HepG2 (cell line): ENCODE results near the gene GCNT3. TPM values are rescaled to one million over a fixed set of nuclear protein-coding genes. Genes with fewer than 3 reads are reported as not detected.

ENCODE experiments used
- CCAR2 ChIP-seq: fragments of 200-400 bp; formaldehyde crosslinking; optimal IDR thresholded peaks from 2 replicates; pipeline ENCODE3; 2018; ENCODE audit warnings: low read depth, mild to moderate bottlenecking, low read length, moderate library complexity
- CREM ChIP-seq, 2 experiments: sonication (generic) in 1 of 2; formaldehyde crosslinking in 1 of 2; IDR thresholded peaks; 2 replicates each; pipeline versions ENCODE4 v1.4.0 to v1.6.1; 2016 to 2020; ENCODE audit warnings: antibody characterized with exemption in 1 of 2, mild to moderate bottlenecking in 1 of 2, missing genetic modification reagents in 1 of 2
- GZF1 ChIP-seq: sonication (generic); formaldehyde crosslinking; IDR thresholded peaks from 2 replicates; pipeline ENCODE4 v1.5.1; 2020; ENCODE audit warnings: mild to moderate bottlenecking, missing genetic modification reagents
- HOXA7 ChIP-seq: sonication (generic); formaldehyde crosslinking; IDR thresholded peaks from 2 replicates; pipeline ENCODE4 v1.8.1; 2022; ENCODE audit warnings: mild to moderate bottlenecking, missing genetic modification reagents, moderate library complexity
- KDM4B ChIP-seq: sonication (generic); formaldehyde crosslinking; IDR thresholded peaks from 2 replicates; pipeline ENCODE4 v1.4.0; 2020; ENCODE audit warnings: missing genetic modification reagents
- KLF11 ChIP-seq: IDR thresholded peaks from 2 replicates; pipeline ENCODE4 v1.6.1; 2016; ENCODE audit warnings: missing compliant biosample characterization
- MAFK ChIP-seq, 2 experiments: IDR thresholded peaks in 1 of 2; conservative IDR thresholded peaks in 1 of 2; 2 replicates each; pipeline ENCODE4 v1.6.1; 2011; ENCODE audit warnings: improper control_type of control experiment in 2 of 2, low read length in 2 of 2
- MAZ ChIP-seq, 2 experiments: sonication (generic) in 1 of 2; formaldehyde crosslinking in 1 of 2; IDR thresholded peaks; 2 replicates each; pipeline versions ENCODE4 v1.5.0 to v1.6.1; 2012 to 2020; ENCODE audit warnings: low read depth in 2 of 2, mild to moderate bottlenecking in 2 of 2, borderline replicate concordance in 1 of 2, improper control_type of control experiment in 1 of 2, low read length in 1 of 2, missing genetic modification reagents in 1 of 2, moderate library complexity in 1 of 2
- PBX3 ChIP-seq: sonication (generic); formaldehyde crosslinking; IDR thresholded peaks from 2 replicates; pipeline ENCODE4 v1.8.1; 2023; ENCODE audit warnings: missing genetic modification reagents, inconsistent platforms, borderline replicate concordance
- SNAI1 ChIP-seq: sonication (generic); formaldehyde crosslinking; IDR thresholded peaks from 2 replicates; pipeline ENCODE4 v1.5.0; 2020; ENCODE audit warnings: mild to moderate bottlenecking, missing genetic modification reagents, borderline replicate concordance
- SNAPC2 ChIP-seq: sonication (generic); formaldehyde crosslinking; IDR thresholded peaks from 2 replicates; pipeline ENCODE4 v1.8.1; 2022; ENCODE audit warnings: mild to moderate bottlenecking, missing genetic modification reagents
- ZBTB39 ChIP-seq: sonication (generic); formaldehyde crosslinking; IDR thresholded peaks from 2 replicates; pipeline ENCODE4 v1.5.0; 2020; ENCODE audit warnings: missing genetic modification reagents
- ZFP1 ChIP-seq: IDR thresholded peaks from 2 replicates; pipeline ENCODE4 v1.6.1; 2016
- ZFX ChIP-seq: sonication (generic); formaldehyde crosslinking; IDR thresholded peaks from 2 replicates; pipeline ENCODE4 v1.4.0; 2020; ENCODE audit warnings: mild to moderate bottlenecking, low read depth, missing genetic modification reagents, moderate library complexity
- ZNF230 ChIP-seq: sonication (generic); formaldehyde crosslinking; IDR thresholded peaks from 2 replicates; pipeline ENCODE4 v1.4.0; 2020; ENCODE audit warnings: mild to moderate bottlenecking, missing genetic modification reagents
- ZNF362 ChIP-seq: sonication (generic); formaldehyde crosslinking; IDR thresholded peaks from 2 replicates; pipeline ENCODE4 v1.4.0; 2020; ENCODE audit warnings: missing genetic modification reagents, mild to moderate bottlenecking, borderline replicate concordance
- ZNF616 ChIP-seq: sonication (generic); formaldehyde crosslinking; IDR thresholded peaks from 2 replicates; pipeline ENCODE4 v1.5.0; 2020; ENCODE audit warnings: low read depth, mild to moderate bottlenecking, missing genetic modification reagents
- ZNF710 ChIP-seq: sonication (generic); formaldehyde crosslinking; IDR thresholded peaks from 2 replicates; pipeline ENCODE4 v1.5.0; 2020; ENCODE audit warnings: mild to moderate bottlenecking, missing genetic modification reagents, borderline replicate concordance
- ZNF784 ChIP-seq: sonication (generic); formaldehyde crosslinking; IDR thresholded peaks from 2 replicates; pipeline ENCODE4 v1.5.1; 2020; ENCODE audit warnings: missing genetic modification reagents, mild to moderate bottlenecking, borderline replicate concordance
- polyA plus RNA-seq, 8 experiments: library from polyadenylated mRNA; depleted of rRNA in 3 of 8; stranded (reverse) in 7 of 8; unstranded in 1 of 8; fragments of >200 nt; fragmentation: Illumina TruSeq in 4 of 8; extraction: Trizol in 4 of 8; gene quantifications; 2 replicates each; pipeline versions ENCODE4 v1.2.1 to v1.2.3, GENCODE V29; 2011 to 2016; ENCODE audit warnings: low read depth in 4 of 8, missing spikeins in 1 of 8, mixed read lengths in 1 of 8; ENCODE audit not compliant: insufficient read depth in 1 of 8
- total RNA-seq, 5 experiments: library from RNA; depleted of rRNA; stranded (reverse); fragments of >200 nt; fragmentation: Illumina TruSeq; extraction: Trizol; gene quantifications; 2 replicates each; pipeline ENCODE4 v1.2.3, GENCODE V29; 2016; ENCODE audit warnings: low read depth in 1 of 5

The GCNT3 gene
- total and polyA plus RNA-seq, 2 of the 13 experiments (the other 11 are each of a cell fraction or from before 2014, with no cell fraction given), result 6.8 to 9.8 TPM

GRCh38 chr15:59595434-59595915 lies 16.1 kb upstream of the GCNT3 start (continued):
- no peak for TF ChIP-seq ZNF784
- no peak for TF ChIP-seq SNAPC2 (CRISPR knock-in tag)
- no peak for TF ChIP-seq KDM4B (CRISPR knock-in tag)
- TF ChIP-seq ZFP1 (CRISPR knock-in tag), result no peak
- TF ChIP-seq CREM (IDR thresholded peaks at IDR 0.05), result peak; percentile 44; the same call in 1 of the 2 replicates
- no peak for TF ChIP-seq CREM (CRISPR knock-in tag; IDR thresholded peaks at IDR 0.05)
- TF ChIP-seq MAZ (IDR thresholded peaks at IDR 0.05; ENCODE audit: borderline replicate concordance, low read depth, low read length), result no peak
- TF ChIP-seq MAZ (CRISPR knock-in tag; IDR thresholded peaks at IDR 0.05; ENCODE audit: low read depth), result no peak
- peak; percentile 19; the same call in 1 of the 2 replicates for TF ChIP-seq ZFX (CRISPR knock-in tag)
- no peak for TF ChIP-seq ZNF616 (CRISPR knock-in tag)
- no peak for TF ChIP-seq KLF11
- TF ChIP-seq GZF1 (CRISPR knock-in tag), result no peak
- TF ChIP-seq PBX3, result no peak
- no peak for TF ChIP-seq CCAR2
- no peak for TF ChIP-seq ZNF230 (CRISPR knock-in tag)
- no peak for TF ChIP-seq MAFK (conservative IDR thresholded peaks at IDR 0.05 in 1 of 2, IDR thresholded peaks at IDR 0.05 in 1 of 2; ENCODE audit: low read length in 2 of 2)
- TF ChIP-seq SNAI1 (CRISPR knock-in tag), result no peak
- TF ChIP-seq ZBTB39, result no peak
- 0 out of 2 replicates have a peak, but pooled peaks have one; percentile 18 for TF ChIP-seq ZNF710 (CRISPR knock-in tag)
- peak; percentile 90 for TF ChIP-seq ZNF362 (CRISPR knock-in tag)
- TF ChIP-seq HOXA7 (CRISPR knock-in tag), result no peak
